ENCODE measurements around the gene LARP4.
"Not testable (repeated sequence)": the region's sequence is repeated elsewhere in the genome, so short reads cannot be mapped to it uniquely, and the experiment has no call there.

LARP4 gene

GRCh38 chr12:50482571-50482970 is 81.9 kb downstream of the LARP4 start:
- Histone ChIP-seq H3K27me3 (ENCODE audit: insufficient read depth, poor library complexity, severe bottlenecking) (no peaks in the 10 kb centered on the region), H3K4me1 (ENCODE audit: insufficient read depth, poor library complexity, severe bottlenecking) (no peaks in the 10 kb centered on the region), H3K9me3 (ENCODE audit: severe bottlenecking) (peaks cover 2% of the 10 kb centered on the region), H3K27ac (ENCODE audit: poor library complexity, severe bottlenecking) (no peak overlapping the region), H3K36me3 (ENCODE audit: low read depth) (peaks cover 10% of the 10 kb centered on the region), H3K4me3 (ENCODE audit: severe bottlenecking) (no peak overlapping the region)
- TF ChIP-seq CTCF (IDR thresholded peaks at IDR 0.05; ENCODE audit: poor library complexity, severe bottlenecking), result no peak
- DNase-seq (ENCODE audit: low spot score) (no peak), ATAC-seq (ENCODE audit: low read depth) (no peak)

- Histone ChIP-seq H3K27me3 (ENCODE audit: insufficient read depth, poor library complexity, severe bottlenecking) (no peaks in the 10 kb centered on the region), H3K27ac (ENCODE audit: poor library complexity, severe bottlenecking) (no peak overlapping the region), H3K4me1 (ENCODE audit: insufficient read depth, poor library complexity, severe bottlenecking) (no peaks in the 10 kb centered on the region), H3K36me3 (ENCODE audit: low read depth) (peaks cover under 1% of the 10 kb centered on the region; the same call in 1 of the 2 replicates), H3K4me3 (ENCODE audit: severe bottlenecking) (no peak overlapping the region), H3K9me3 (ENCODE audit: severe bottlenecking) (peaks cover 2% of the 10 kb centered on the region)
- ATAC-seq (ENCODE audit: low read depth) (no peak), DNase-seq (ENCODE audit: low spot score) (no peak)
- TF ChIP-seq CTCF (IDR thresholded peaks at IDR 0.05; ENCODE audit: poor library complexity, severe bottlenecking), result no peak
Observed at GRCh38 chr12:50483488-50483887, 82.8 kb downstream of the LARP4 start.

GRCh38 chr12:50488801-50489200 is 88.1 kb downstream of the LARP4 start:
- Histone ChIP-seq H3K36me3 (ENCODE audit: low read depth) (no peaks in the 10 kb centered on the region), H3K4me3 (ENCODE audit: severe bottlenecking) (no peak overlapping the region), H3K4me1 (ENCODE audit: insufficient read depth, poor library complexity, severe bottlenecking) (no peaks in the 10 kb centered on the region), H3K27me3 (ENCODE audit: insufficient read depth, poor library complexity, severe bottlenecking) (no peaks in the 10 kb centered on the region), H3K9me3 (ENCODE audit: severe bottlenecking) (no peaks in the 10 kb centered on the region), H3K27ac (ENCODE audit: poor library complexity, severe bottlenecking) (no peak overlapping the region)
- TF ChIP-seq CTCF (IDR thresholded peaks at IDR 0.05; ENCODE audit: poor library complexity, severe bottlenecking), result no peak
- no peak for ATAC-seq (ENCODE audit: low read depth)
- no peak for DNase-seq (ENCODE audit: low spot score)

- H3K9me3 ChIP-seq (ENCODE audit: severe bottlenecking); H3K27ac ChIP-seq (ENCODE audit: poor library complexity, severe bottlenecking); ATAC-seq (ENCODE audit: low read depth); H3K36me3 ChIP-seq (ENCODE audit: low read depth); H3K4me3 ChIP-seq (ENCODE audit: severe bottlenecking); H3K27me3 ChIP-seq (ENCODE audit: insufficient read depth, poor library complexity, severe bottlenecking); DNase-seq (ENCODE audit: low spot score); H3K4me1 ChIP-seq (ENCODE audit: insufficient read depth, poor library complexity, severe bottlenecking): not testable (repeated sequence)
Observed at GRCh38 chr12:50498119-50498518, 97.4 kb downstream of the LARP4 start.

- DNase-seq (ENCODE audit: low spot score) (peak; percentile 90), ATAC-seq (ENCODE audit: low read depth) (peak; percentile 74)
- no peaks in the 10 kb centered on the region for H3K9me3 ChIP-seq (ENCODE audit: severe bottlenecking)
- peak within 1 kb of the TSS; percentile 92 for H3K4me3 ChIP-seq (ENCODE audit: severe bottlenecking)
- peak within 1 kb of the TSS; percentile 73 for H3K27ac ChIP-seq (ENCODE audit: poor library complexity, severe bottlenecking)
- peak; percentile 95 for TF ChIP-seq CTCF (IDR thresholded peaks at IDR 0.05; ENCODE audit: poor library complexity, severe bottlenecking)
- no peaks in the 10 kb centered on the region for H3K27me3 ChIP-seq (ENCODE audit: insufficient read depth, poor library complexity, severe bottlenecking)
- H3K4me1 ChIP-seq (ENCODE audit: insufficient read depth, poor library complexity, severe bottlenecking), result peaks cover 32% of the 10 kb centered on the region
- 0 out of 2 replicates have a peak, but pooled peaks cover 2% of the 10 kb centered on the region for H3K36me3 ChIP-seq (ENCODE audit: low read depth)
Observed at GRCh38 chr12:50504798-50505674, 104.4 kb downstream of the LARP4 start, which contains the start of gene DIP2B. DIP2B (plus strand) TSS chr12:50504985; CDS start chr12:50505141, 156 bp downstream.

Measured in RWPE2 (cell line).